HepG2 (cell line): ENCODE measurements around the gene KIFC1. TPM values are rescaled to one million over a fixed set of nuclear protein-coding genes. Genes with fewer than 3 reads are reported as not detected.

Source experiments
- ATAC-seq: fragments of 200-7000 bp; cut with Tn5 transposase; 3 replicates; pipeline ENCODE4 v1.9.1; 2020; ENCODE audit warnings: mild to moderate bottlenecking, moderate library complexity
- BruUV-seq: library from RNA; stranded (reverse); fragments of 400-500 nt; replicated peaks from 2 replicates; lab custom pipeline; 2021; lab: Mats Ljungman, UMichigan
- CTCF ChIA-PET: fragments of 300-600 bp; formaldehyde crosslinking; extraction: SDS; loops from one replicate; lab custom pipeline; 2021; ENCODE audit warnings: low total read pairs, inconsistent platforms, low intra/inter-chr PET ratio; lab: Yijun Ruan, JAX
- POLR2A ChIA-PET: fragments of 350-600 bp; sonication (Branson Sonifier 250); formaldehyde crosslinking; loops from one replicate; lab custom pipeline; 2020; ENCODE audit warnings: antibody characterized with exemption, inconsistent platforms; lab: Yijun Ruan, JAX
- DNase-seq: peaks from one replicate; pipeline ENCODE4 v3.0.0-alpha.2; 2015; ENCODE audit warnings: low spot score
- FAIRE-seq: peaks from 3 replicates; lab custom pipeline; 2011; peaks lifted over from hg19 to GRCh38; lab: Jason Lieb, UNC
- H2AFZ ChIP-seq: one replicate; pipeline ENCODE4 v1.6.1; 2011; ENCODE audit warnings: low read length, inconsistent platforms
- H3K27ac ChIP-seq: fragments of 300-600 bp; 3 replicates; pipeline ENCODE4 v1.8.0; 2011; ENCODE audit warnings: mixed run types, mild to moderate bottlenecking, mixed read lengths, low read length, inconsistent platforms; ENCODE audit not compliant: insufficient read depth; ENCODE audit errors: extremely low read length
- H3K27me3 ChIP-seq, 2 experiments: fragments of 200-600 bp in 1 of 2; 2 replicates in 1 of 2; 3 replicates in 1 of 2; pipeline versions ENCODE4 v1.6.0 to v1.8.0; 2011; ENCODE audit warnings: low read length in 2 of 2, mild to moderate bottlenecking in 2 of 2, moderate library complexity in 2 of 2, inconsistent platforms in 1 of 2; ENCODE audit not compliant: insufficient read depth in 2 of 2, control insufficient read depth in 1 of 2
- H3K36me3 ChIP-seq, 2 experiments: fragments of 200-600 bp in 1 of 2; replicated peaks in 1 of 2; 2 replicates in 1 of 2; 3 replicates in 1 of 2; pipeline versions ENCODE4 v1.5.1 to v1.8.0; 2011; ENCODE audit warnings: low read length in 2 of 2, inconsistent platforms in 1 of 2; ENCODE audit not compliant: insufficient read depth in 2 of 2, control insufficient read depth in 1 of 2
- H3K4me1 ChIP-seq: 2 replicates; pipeline ENCODE4 v1.5.1; 2012; ENCODE audit warnings: low read length, inconsistent platforms; ENCODE audit not compliant: insufficient read depth
- H3K4me2 ChIP-seq: 2 replicates; pipeline ENCODE4 v1.6.0; 2011; ENCODE audit warnings: low read depth, low read length, inconsistent platforms
- H3K4me3 ChIP-seq, 3 experiments: fragments of 200-600 bp in 1 of 3; sonication (generic), shearing (Covaris generic) in 1 of 3; replicated peaks in 1 of 3; 2 replicates each; pipeline ENCODE4 v1.5.1; 2011 to 2016; ENCODE audit warnings: low read length in 3 of 3, inconsistent platforms in 2 of 3, low read depth in 2 of 3, mild to moderate bottlenecking in 2 of 3, control low read depth in 1 of 3, mixed read lengths in 1 of 3; ENCODE audit not compliant: insufficient read depth in 1 of 3
- H3K79me2 ChIP-seq: one replicate; pipeline ENCODE4 v1.6.1; 2011; ENCODE audit warnings: low read length, inconsistent platforms; ENCODE audit not compliant: insufficient read depth
- H3K9ac ChIP-seq: 2 replicates; pipeline ENCODE4 v1.6.0; 2011; ENCODE audit warnings: mild to moderate bottlenecking, low read depth, low read length, inconsistent platforms; ENCODE audit not compliant: insufficient read depth
- H3K9me3 ChIP-seq: 2 replicates; pipeline ENCODE4 v1.5.1; 2012; ENCODE audit warnings: mild to moderate bottlenecking, low read length
- H4K20me1 ChIP-seq: 2 replicates; pipeline ENCODE4 v1.6.0; 2011; ENCODE audit warnings: inconsistent platforms, mild to moderate bottlenecking, low read length, moderate library complexity; ENCODE audit not compliant: insufficient read depth
- ARID2 ChIP-seq: sonication (generic); formaldehyde crosslinking; IDR thresholded peaks from 2 replicates; pipeline ENCODE4 v1.8.1; 2022; ENCODE audit warnings: mild to moderate bottlenecking, missing genetic modification reagents, borderline replicate concordance
- ATF7-NPFF ChIP-seq: sonication (generic); formaldehyde crosslinking; IDR thresholded peaks from 2 replicates; pipeline ENCODE4 v1.8.1; 2023; ENCODE audit warnings: mild to moderate bottlenecking, low read depth, missing genetic modification reagents, moderate library complexity
- CHD4 ChIP-seq: fragments of 200-600 bp; sonication (generic); IDR thresholded peaks from 2 replicates; pipeline ENCODE4 v1.7.0; 2017; ENCODE audit warnings: mild to moderate bottlenecking, low read length, borderline replicate concordance
- GLI4 ChIP-seq: sonication (generic); formaldehyde crosslinking; IDR thresholded peaks from 2 replicates; pipeline ENCODE4 v1.5.1; 2020; ENCODE audit warnings: missing genetic modification reagents, mild to moderate bottlenecking, moderate library complexity, borderline replicate concordance
- KDM4B ChIP-seq: sonication (generic); formaldehyde crosslinking; IDR thresholded peaks from 2 replicates; pipeline ENCODE4 v1.4.0; 2020; ENCODE audit warnings: missing genetic modification reagents
- NFATC3 ChIP-seq: sonication (generic); formaldehyde crosslinking; IDR thresholded peaks from 2 replicates; pipeline ENCODE4 v1.5.1; 2020; ENCODE audit warnings: mild to moderate bottlenecking, missing genetic modification reagents
- PHF20 ChIP-seq: sonication (generic); formaldehyde crosslinking; IDR thresholded peaks from 2 replicates; pipeline ENCODE4 v1.5.0; 2020; ENCODE audit warnings: mild to moderate bottlenecking, missing genetic modification reagents
- PPARG ChIP-seq: conservative IDR thresholded peaks from 2 replicates; pipeline ENCODE4 v1.6.1; 2016; ENCODE audit warnings: missing biosample characterization, missing genetic modification reagents
- RFX3 ChIP-seq: IDR thresholded peaks from 2 replicates; pipeline ENCODE4 v1.6.1; 2016; ENCODE audit warnings: missing biosample characterization, missing genetic modification reagents
- ZNF280B ChIP-seq: sonication (generic); formaldehyde crosslinking; IDR thresholded peaks from 2 replicates; pipeline ENCODE4 v1.5.0; 2020; ENCODE audit warnings: missing genetic modification reagents, mild to moderate bottlenecking, borderline replicate concordance
- ZNF792 ChIP-seq: IDR thresholded peaks from 2 replicates; pipeline ENCODE4 v1.6.1; 2016
- WGBS: methylation state at CpG from one replicate; pipeline ENCODE4 v1.1.6; 2017; ENCODE audit warnings: low lambda C conversion rate; 5-methylcytosine and 5-hydroxymethylcytosine counted together
- in situ Hi-C: cut with HindIII; loops from 2 replicates; pipeline ENCODE4 v1.10.0; 2017; ENCODE audit warnings: low pct_unique_long_range_greater_than_20kb; ENCODE audit not compliant: extremely low pct_ligation_motif_present
- intact Hi-C: fragments of 100-400 bp; cut with micrococcal nuclease; formaldehyde crosslinking; loops from one replicate; pipeline ENCODE4 v1.10.0; 2022; ENCODE audit not compliant: unreplicated experiment
- polyA plus RNA-seq, 8 experiments: library from polyadenylated mRNA; depleted of rRNA in 3 of 8; stranded (reverse) in 7 of 8; unstranded in 1 of 8; fragments of >200 nt; fragmentation: Illumina TruSeq in 4 of 8; extraction: Trizol in 4 of 8; gene quantifications; 2 replicates each; pipeline versions ENCODE4 v1.2.1 to v1.2.3, GENCODE V29; 2011 to 2016; ENCODE audit warnings: low read depth in 4 of 8, missing spikeins in 1 of 8, mixed read lengths in 1 of 8; ENCODE audit not compliant: insufficient read depth in 1 of 8
- total RNA-seq, 5 experiments: library from RNA; depleted of rRNA; stranded (reverse); fragments of >200 nt; fragmentation: Illumina TruSeq; extraction: Trizol; gene quantifications; 2 replicates each; pipeline ENCODE4 v1.2.3, GENCODE V29; 2016; ENCODE audit warnings: low read depth in 1 of 5
- TF ChIP-seq, protein P1 (sequence below): sonication (generic); formaldehyde crosslinking; IDR thresholded peaks from 2 replicates; pipeline ENCODE4 v1.4.0; 2020; ENCODE audit warnings: mild to moderate bottlenecking, missing genetic modification reagents
- TF ChIP-seq, protein P2 (sequence below): sonication (generic); formaldehyde crosslinking; conservative IDR thresholded peaks from 2 replicates; pipeline ENCODE4 v1.8.0; 2022; ENCODE audit warnings: missing genetic modification reagents

Gene KIFC1
- total and polyA plus RNA-seq, 2 of the 13 experiments (the other 11 are each of a cell fraction or from before 2014, with no cell fraction given): 25.0 to 45.5 TPM

GRCh38 chr6:33445119-33445603 lies 53.5 kb downstream of the KIFC1 start:
- DNase-seq (no peak), ATAC-seq (no peak), FAIRE-seq (no peak)
- Histone ChIP-seq H3K79me2 (no peaks in the 10 kb centered on the region), H2AFZ (no peak overlapping the region), H3K36me3 (no peaks in the 10 kb centered on the region), H3K4me2 (no peak overlapping the region), H3K27ac (no peak overlapping the region), H3K9me3 (no peaks in the 10 kb centered on the region), H3K4me1 (no peaks in the 10 kb centered on the region), H3K9ac (no peak overlapping the region), H3K27me3 (no peaks in the 10 kb centered on the region; a peak in 1 of 5 replicates), H4K20me1 (no peaks in the 10 kb centered on the region), H3K4me3 (no peak overlapping the region)
- ChIA-PET CTCF (no interaction called here), POLR2A (interaction anchor here (3.2 kb wide), 1 partner anchor 9 kb away, joined by 13 read pairs; the partner anchor contains the start of gene ZBTB9)
- in situ Hi-C loops: no loop called here
- no TSS peak for BruUV-seq
- TF ChIP-seq ZNF280B (no peak), CHD4 (no peak), ATF7-NPFF (CRISPR knock-in tag) (no peak), PHF20 (CRISPR knock-in tag) (no peak), ZNF792 (CRISPR knock-in tag) (no peak), GLI4 (no peak), RFX3 (CRISPR knock-in tag) (no peak), ARID2 (no peak), KDM4B (CRISPR knock-in tag) (no peak), PPARG (CRISPR knock-in tag) (no peak), NFATC3 (CRISPR knock-in tag) (no peak)
- TF ChIP-seq, protein P1, sequence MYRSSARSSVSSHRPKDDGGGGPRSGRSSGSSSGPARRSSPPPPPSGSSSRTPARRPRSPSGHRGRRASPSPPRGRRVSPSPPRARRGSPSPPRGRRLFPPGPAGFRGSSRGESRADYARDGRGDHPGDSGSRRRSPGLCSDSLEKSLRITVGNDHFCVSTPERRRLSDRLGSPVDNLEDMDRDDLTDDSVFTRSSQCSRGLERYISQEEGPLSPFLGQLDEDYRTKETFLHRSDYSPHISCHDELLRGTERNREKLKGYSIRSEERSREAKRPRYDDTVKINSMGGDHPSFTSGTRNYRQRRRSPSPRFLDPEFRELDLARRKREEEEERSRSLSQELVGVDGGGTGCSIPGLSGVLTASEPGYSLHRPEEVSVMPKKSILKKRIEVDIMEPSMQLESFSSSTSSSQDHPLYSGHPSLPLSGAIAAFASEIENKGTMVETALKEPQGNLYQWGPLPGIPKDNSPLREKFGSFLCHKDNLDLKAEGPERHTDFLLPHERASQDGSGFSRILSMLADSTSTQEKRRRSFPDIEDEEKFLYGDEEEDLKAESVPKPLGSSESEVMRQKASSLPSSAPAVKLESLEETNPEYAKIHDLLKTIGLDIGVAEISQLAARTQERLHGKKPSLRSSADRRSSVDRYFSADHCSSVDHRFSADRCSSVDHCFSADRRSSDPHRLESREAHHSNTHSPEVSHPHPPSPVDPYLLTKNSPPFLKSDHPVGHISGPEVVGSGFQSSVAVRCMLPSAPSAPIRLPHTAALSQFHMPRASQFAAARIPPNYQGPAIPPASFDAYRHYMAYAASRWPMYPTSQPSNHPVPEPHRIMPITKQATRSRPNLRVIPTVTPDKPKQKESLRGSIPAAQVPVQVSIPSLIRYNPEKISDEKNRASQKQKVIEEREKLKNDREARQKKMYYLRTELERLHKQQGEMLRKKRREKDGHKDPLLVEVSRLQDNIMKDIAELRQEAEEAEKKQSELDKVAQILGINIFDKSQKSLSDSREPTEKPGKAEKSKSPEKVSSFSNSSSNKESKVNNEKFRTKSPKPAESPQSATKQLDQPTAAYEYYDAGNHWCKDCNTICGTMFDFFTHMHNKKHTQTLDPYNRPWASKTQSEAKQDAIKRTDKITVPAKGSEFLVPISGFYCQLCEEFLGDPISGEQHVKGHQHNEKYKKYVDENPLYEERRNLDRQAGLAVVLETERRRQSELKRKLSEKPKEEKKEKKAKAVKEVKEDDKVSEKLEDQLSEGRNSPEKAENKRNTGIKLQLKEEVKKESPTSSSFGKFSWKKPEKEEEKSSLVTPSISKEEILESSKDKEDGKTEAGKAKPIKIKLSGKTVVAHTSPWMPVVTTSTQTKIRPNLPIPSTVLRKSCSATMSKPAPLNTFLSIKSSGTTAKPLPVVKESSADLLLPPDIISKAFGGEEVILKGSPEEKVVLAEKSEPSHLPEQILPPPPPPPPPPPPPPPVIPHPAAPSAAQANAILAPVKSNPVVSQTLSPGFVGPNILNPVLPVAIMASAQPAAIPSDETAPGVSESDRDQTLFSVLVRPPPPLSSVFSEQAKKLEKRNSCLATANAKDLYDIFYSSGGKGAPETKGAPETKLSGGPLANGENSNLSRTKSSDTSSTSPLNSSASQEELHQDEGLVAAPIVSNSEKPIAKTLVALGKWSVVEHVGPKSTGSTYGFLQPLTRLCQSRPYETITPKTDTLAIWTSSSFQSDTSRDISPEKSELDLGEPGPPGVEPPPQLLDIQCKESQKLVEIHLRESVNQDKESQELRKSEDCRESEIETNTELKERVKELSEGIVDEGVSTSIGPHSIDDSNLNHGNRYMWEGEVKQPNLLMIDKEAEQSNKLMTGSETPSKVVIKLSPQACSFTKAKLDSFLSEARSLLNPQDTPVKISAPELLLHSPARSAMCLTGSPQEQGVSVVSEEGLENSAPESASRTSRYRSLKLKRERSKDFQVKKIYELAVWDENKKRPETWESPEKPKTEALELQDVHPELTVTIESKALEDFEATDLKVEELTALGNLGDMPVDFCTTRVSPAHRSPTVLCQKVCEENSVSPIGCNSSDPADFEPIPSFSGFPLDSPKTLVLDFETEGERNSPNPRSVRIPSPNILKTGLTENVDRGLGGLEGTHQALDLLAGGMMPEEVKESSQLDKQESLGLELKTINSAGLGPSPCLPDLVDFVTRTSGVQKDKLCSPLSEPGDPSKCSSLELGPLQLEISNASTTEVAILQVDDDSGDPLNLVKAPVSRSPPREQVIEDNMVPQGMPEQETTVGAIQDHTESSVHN (CRISPR knock-in tag): no peak
- TF ChIP-seq, protein P2, sequence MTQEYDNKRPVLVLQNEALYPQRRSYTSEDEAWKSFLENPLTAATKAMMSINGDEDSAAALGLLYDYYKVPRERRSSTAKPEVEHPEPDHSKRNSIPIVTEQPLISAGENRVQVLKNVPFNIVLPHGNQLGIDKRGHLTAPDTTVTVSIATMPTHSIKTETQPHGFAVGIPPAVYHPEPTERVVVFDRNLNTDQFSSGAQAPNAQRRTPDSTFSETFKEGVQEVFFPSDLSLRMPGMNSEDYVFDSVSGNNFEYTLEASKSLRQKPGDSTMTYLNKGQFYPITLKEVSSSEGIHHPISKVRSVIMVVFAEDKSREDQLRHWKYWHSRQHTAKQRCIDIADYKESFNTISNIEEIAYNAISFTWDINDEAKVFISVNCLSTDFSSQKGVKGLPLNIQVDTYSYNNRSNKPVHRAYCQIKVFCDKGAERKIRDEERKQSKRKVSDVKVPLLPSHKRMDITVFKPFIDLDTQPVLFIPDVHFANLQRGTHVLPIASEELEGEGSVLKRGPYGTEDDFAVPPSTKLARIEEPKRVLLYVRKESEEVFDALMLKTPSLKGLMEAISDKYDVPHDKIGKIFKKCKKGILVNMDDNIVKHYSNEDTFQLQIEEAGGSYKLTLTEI (CRISPR knock-in tag): no peak
- intact Hi-C loops: no loop called here
- 69% methylated on average over 3 of the region's 3 CpGs for WGBS
